Measurements from ENCODE around the gene RELN.

- no peak for TF ChIP-seq CTCF (IDR thresholded peaks at IDR 0.05 in 2 of 3, conservative IDR thresholded peaks at IDR 0.05 in 1 of 3; ENCODE audit: borderline replicate concordance in 1 of 3, insufficient read depth in 1 of 3, low read depth in 2 of 3, low read length in 2 of 3)
- TF ChIP-seq POLR2AphosphoS5 (IDR thresholded peaks at IDR 0.05; ENCODE audit: low read depth, low read length): no peak
- TF ChIP-seq POLR2A (IDR thresholded peaks at IDR 0.05; ENCODE audit: borderline replicate concordance, extremely low read depth, insufficient read depth, insufficient read length): no peak
- TF ChIP-seq ZNF274 (IDR thresholded peaks at IDR 0.05; ENCODE audit: low read depth, low read length): no peak
- TF ChIP-seq EZH2 (IDR thresholded peaks at IDR 0.05): no peak
- no peak for TF ChIP-seq MAX (IDR thresholded peaks at IDR 0.05)
- TF ChIP-seq SP1 (IDR thresholded peaks at IDR 0.05; ENCODE audit: low read depth): no peak
- no peak for TF ChIP-seq REST (IDR thresholded peaks at IDR 0.05; ENCODE audit: low read depth)
Observed at GRCh38 chr7:103695521-103695920, 293.9 kb downstream of the RELN start.

Measured in HCT116 (cell line).